Activated T-helper 1 cell treated with Interleukin-2 at 50 U/mL for 16 hours (primary cell): ENCODE data around the gene CIPC.

Experiments
- DNase-seq: peaks from one replicate; pipeline ENCODE4 v3.0.0-alpha.2; 2020; ENCODE audit warnings: low read depth

Gene CIPC

GRCh38 chr14:77103475-77103874 is 5.4 kb downstream of the CIPC start:
- DNase-seq = no peak

DNA sequence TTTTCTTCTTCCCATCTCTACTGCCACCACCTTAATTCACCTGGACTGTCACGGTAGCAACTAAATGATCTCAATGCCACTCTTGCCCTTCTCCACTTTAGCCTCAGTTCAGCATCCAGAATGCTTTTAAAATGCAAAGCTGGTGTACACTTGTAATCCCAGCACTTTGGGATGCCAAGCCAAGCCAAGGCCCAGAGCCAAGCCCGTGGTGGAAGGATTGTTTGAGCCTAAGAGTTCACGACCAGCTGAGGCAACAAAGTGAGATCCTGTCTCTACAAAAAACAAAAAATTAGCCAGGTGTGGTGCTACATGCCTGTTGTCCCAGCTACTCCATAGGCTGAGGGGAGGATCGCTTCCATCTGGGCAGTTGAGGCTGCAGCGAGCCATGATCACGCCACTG is 5.9 kb downstream of the CIPC start:
- DNase-seq = no peak

- DNase-seq = no peak
Measured at GRCh38 chr14:77104393-77104792, 6.3 kb downstream of the CIPC start.

GRCh38 chr14:77105145-77105939 is 7.3 kb downstream of the CIPC start:
- DNase-seq = no peak

GRCh38 chr14:77106666-77107065 is 8.6 kb downstream of the CIPC start:
- no peak for DNase-seq

DNA sequence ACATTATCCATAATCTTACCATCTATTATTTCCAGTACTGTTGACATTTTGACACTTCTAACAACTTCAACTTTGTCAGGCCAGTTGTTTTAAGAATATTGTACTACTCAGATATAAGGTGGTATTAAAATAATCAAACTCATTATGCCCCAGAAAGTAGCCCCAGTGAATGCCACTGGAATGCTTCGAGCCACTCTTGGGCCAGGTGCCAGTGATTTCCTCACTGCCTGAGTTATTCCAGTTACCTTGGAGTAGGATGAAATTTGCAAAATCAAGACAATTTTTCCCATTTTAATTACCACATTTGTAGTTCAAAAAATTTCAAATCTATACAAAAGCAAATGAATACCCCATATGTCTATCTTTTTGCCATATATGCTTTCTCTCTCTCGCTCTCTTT is 9.2 kb downstream of the CIPC start:
- no peak for DNase-seq

DNA sequence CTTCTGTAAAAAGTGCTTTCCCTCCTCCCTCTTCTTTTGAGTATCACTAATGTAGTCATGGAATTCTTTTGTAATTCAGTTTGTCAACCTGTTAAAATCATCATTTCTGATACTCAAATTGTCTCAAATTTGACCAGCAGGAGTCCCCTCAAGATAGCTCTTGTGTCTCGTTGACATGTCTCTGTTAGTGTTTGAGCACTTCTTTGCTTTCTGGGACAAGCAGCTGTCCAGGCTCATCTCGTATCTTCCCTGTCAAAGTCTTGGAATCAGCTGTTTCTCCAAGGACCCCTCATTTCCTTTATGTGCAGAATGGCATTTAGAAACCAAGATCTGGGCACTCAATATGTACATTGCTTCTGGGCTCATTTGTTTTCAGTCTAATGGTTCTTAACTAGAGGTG is 10.7 kb downstream of the CIPC start:
- no peak for DNase-seq

DNA sequence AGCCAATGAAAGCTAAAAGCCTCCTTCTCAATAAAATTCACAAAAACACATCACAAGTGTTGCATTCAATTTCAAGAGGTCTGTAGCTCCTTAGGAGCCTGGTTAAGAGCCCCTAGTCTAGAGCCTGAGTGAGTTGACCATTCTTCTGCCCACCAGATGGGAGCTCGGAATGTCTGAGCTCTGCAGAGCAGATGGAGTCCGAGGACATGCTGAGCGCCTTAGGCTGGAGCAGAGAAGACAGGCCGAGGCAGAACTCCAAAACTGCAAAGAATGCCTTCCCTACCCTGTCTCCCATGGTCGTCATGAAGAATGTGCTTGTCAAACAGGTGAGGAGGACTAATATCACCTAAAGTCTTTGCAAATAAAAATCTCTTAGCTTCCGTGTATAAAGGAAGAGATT is 11.6 kb downstream of the CIPC start:
- no peak for DNase-seq

DNA sequence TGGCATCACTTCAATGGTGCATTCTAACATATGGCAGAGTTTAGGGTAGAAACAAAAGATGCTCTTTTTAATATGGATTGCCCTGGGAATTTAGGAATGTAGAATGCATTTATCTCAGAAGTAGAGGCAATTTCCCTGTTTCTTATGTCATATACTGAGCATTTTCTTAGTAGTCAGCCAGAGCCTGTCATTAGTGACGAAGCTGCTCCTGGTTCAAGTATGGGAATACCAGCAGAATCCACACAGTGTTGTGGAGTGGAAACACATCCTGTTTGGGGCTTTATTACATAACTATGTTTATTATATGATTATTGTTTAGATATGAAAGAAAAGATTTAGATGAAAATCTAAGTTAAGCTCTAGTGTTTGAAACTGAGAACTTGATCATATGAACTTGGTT is 12.2 kb downstream of the CIPC start:
- no peak for DNase-seq

- no peak for DNase-seq
Measured at GRCh38 chr14:77111021-77111420, 13.0 kb downstream of the CIPC start.

DNA sequence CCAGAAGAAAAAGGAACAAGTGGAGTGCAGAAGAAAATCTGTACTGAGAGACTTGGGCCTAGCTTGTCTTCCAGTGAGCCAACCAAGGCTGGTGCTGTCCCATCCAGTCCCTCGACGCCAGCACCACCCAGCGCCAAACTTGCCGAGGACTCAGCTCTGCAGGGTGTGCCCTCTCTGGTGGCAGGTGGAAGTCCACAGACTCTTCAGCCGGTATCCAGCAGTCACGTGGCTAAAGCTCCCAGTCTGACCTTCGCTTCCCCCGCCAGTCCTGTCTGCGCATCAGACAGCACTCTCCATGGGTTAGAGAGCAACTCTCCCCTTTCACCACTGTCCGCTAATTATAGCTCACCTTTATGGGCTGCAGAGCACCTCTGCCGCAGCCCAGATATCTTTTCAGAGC is 15.6 kb downstream of the CIPC start:
- DNase-seq = no peak

DNA sequence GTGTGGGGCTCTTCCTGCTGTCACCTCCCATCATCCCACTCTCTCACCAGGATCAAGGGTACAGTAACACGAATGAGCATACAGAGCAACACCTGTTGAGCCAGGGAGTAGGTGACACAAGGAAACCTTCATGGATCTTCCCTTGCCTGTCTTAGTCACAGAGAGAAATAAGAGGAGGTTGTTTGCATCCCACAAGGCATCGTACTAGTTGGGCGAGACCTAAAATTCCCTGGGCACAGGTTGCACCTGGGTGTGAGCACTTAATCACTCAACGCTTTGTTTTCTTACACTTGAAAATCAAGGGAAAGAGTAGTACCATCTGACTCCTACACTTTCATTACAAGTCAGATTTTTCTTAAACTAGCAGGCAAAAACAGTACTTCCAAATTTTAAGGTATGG is 16.6 kb downstream of the CIPC start:
- DNase-seq = no peak

DNA sequence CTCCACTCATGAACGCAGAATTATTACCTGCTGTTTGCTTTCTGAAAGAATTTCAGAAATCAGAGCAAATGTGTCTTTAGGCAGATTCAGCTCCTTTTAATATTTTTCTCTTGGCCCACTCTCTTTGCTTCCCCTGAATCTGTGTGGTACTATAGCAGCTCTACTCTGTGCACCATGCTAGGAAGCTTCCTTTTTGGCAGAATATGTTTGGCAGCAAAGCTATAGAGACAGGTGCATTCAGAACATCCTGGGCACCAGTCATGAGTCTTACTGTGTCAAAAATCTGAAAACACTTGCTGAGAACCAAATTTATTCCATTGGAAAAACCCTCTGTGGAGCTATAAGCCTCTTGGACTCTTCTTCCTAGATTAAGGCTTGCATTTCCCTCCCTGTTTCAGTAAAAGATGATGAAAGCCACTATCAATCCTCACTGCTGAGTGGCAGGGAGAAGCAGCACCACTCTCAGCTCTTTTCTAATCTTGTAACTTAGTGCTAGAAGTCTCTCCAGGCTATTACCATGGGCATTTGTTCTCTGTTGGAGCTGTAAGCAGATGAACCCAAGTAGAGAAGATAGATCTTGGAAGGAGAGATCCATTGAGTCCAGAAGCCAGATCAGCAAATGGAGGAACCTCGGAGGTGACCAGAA is 18.2 kb downstream of the CIPC start:
- no peak for DNase-seq

GRCh38 chr14:77119851-77120250 is 21.8 kb downstream of the CIPC start:
- no peak for DNase-seq

DNA sequence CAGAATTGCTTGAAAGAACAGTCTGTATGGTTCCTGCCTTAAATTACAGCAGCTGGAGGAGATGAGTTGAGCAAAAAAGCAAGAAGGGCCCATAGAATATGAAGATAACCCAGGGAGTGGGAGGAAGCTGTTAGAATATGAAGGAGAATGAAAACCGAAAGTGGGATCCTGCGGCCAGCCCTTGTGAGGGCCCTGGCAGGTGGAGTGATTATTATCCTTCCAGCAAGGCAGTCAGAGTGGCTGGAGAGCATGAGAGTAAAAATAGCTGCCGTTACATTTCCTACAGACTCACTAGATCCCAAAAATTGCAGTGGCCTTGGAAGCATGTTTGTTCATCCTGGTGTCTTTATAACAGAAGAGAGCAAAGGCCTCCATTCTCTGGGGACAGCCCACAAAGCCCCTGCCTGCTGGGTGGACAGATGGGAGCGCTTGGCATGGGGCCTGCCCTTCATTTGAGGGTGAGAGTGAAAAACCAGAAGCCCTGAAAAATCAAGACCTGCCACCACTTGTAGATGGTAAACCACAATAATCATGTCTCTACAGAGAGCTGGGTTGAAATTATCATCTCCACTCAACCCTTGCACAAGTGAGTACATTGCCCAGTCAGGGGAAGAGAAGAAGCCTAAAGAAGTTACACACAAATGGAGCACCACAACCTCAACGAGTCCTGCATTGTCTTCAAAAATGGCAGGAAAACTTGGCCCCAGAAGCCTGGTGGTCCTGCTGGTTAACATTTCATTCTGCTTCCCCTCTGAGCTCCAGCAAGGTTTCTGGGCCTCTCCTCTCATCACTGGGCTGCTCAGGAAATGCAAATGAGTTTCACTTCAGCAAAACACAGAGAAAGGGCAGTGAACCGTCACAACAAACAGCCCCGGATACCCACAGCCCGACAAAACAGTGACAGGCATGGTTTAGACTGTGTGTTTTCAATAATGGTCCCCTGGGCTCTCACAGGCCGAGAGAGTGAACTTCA is 23.0 kb downstream of the CIPC start:
- DNase-seq = peak; percentile 39

DNA sequence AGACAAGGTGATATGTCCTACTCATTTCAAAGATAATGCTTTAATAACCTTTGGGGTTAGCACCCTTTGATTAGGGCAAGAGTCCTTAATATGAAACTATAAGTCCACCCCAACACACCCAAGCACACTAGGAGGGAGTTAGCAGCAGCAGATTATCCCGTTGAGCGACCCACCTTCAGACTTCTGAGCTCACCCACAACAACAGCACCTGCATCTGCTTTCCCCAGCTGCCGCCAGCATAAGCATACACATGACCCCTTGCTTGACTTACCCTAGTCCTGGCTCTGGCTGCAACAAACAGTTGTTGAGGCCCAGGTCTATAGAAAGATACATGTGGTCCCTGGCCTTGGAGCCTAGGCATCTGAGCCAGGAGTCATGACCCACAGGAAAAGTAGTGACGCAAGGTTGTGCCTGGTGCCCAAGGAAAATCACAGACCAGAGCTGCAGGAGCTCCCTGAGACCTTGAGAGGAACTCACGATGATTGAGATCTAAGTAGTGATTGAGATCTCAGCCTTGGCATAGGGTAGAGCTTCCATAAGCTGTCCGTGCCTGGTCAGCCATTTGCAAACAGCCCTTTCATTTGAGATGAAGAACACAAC is 24.6 kb downstream of the CIPC start:
- DNase-seq = no peak

- DNase-seq = no peak
Measured at GRCh38 chr14:77123381-77124325, 25.6 kb downstream of the CIPC start.

DNA sequence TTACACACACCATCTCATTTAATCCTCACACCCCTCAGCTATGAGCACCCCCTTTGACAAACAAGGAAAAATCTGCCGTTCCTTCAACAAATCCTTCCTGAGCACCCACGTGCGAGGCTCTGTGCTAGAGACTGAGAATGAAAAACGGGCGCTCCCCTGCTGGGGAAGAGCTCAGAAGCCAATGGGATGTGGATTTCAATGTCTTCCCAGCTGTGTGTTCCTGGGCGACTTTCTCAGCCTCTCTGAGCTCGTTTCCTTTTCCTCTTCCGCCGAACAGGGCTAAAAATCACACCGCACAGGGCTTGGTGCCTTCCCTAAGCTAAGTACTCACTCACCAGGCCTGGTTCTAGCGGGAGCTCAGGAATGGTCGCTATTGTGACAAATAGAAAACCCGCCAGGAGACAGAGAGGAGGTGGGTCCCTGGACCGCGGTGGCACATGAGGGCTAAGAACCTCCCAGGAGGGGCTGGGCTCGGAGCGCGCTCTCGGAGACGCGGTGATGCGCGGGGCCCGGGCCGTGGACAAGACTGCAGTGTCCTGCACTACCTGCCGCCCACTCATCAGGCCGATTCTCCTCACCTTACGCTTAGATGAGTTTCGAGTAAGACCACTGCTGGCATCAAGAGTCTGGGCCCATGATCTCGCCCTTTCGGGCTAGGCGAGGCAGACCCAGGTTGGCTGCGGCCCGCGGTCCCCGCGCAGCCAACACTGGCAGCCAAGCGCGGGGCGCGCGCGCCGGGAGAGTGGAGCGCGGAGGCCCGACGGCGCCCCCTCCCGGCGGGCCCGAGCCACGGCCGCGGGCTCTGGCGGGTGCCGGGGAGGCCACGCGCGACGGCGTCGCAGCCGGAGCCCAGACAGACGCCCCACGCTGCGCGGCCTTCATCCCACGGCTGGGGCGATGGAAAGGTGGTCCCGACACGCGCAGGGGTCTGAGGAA is 26.6 kb downstream of the CIPC start:
- DNase-seq = peak; percentile 72

DNA sequence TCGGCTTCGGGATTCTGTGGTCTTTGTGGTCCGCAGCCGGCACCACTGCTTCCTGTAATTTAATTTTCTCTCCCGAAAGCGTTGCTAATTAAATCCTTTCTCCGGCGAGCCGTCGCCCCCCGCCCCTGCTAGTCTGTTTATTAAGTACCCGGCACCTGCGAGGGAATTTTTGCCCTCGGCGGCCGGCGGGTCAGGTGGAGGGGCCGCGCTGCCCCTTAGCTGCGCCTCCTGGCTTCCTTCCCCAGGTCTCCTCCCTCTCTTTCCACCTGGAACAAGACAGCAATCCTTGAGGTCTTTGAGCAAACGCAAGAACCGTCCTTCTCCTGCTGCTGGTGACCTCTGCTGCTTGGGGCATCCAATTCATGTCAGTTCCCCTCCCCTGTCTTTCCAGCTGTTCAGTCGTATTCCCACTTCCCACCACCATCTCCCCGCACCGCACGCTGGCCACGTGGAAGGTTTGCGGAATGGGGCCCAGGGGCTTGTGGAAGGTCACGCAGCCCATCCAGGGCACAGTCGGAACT is 27.3 kb downstream of the CIPC start:
- DNase-seq = no peak

DNA sequence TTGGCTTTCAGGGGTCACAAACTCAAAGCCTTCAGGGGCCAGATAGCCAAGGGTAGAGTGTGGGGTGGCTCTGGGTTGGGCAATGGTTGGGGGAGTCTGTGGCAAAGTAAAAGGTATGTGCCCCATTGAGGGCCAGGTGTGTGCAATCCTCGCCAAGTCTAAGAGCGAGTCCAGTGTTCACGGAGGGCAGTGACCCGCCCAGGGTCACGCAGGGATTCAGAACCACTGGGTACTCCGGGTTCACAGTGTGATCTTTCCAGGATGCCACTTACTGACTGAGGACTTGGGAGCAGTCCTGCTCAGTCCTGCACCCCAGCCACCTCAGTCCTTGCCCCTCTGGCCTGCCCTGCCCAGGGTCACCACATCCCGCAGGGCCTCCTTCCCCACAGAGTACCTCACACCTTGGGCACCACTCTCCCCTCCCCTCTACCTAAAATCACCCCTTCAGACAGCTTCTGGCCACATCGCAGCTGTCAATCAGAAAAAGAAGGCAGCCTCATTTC is 27.8 kb downstream of the CIPC start:
- DNase-seq = no peak
